ENCODE data around the gene KHDC1L.

GRCh38 chr6:73182021-73182607, 43.2 kb downstream of the KHDC1L start:
- no peak for TF ChIP-seq CTCF (IDR thresholded peaks at IDR 0.05; ENCODE audit: low read depth, low read length)
- no peak for TF ChIP-seq EZH2phosphoT487 (IDR thresholded peaks at IDR 0.05; ENCODE audit: low read depth)

Data from OCI-LY3 (cell line).